ENCODE data around the gene RABL6. TPM values are rescaled to one million over a fixed set of nuclear protein-coding genes. Genes with fewer than 3 reads are reported as not detected.

Gene RABL6
- total and polyA plus RNA-seq, 5 donors from 2014 or later: 9.4 to 63.6 (median 11.4) TPM

DNA sequence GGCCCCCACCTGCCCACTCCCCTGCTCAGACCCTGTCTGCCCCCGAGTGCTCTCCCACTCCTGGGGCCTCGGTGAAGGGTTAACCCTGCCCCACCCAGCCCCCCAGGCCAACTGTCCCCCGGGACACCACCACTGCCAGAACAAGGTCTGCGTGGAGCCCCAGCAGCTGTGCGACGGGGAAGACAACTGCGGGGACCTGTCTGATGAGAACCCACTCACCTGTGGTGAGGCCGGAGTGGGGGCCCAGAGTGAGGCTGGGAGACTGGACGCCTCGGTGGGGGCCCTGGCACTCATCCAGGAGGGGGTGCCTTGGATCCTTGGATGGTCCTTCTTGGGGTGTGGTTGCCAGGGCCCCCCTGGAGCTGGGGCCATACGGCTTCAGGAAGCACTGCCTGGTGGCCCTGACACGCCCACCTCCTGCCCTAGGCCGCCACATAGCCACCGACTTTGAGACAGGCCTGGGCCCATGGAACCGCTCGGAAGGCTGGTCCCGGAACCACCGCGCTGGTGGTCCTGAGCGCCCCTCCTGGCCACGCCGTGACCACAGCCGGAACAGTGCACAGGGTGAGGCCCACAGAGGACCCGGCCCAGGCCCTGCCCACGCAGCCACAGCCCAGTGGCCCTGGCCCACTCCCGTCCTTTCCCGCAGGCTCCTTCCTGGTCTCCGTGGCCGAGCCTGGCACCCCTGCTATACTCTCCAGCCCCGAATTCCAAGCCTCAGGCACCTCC is 46.5 kb downstream of the RABL6 start:
- peaks cover 0 to 5% (median under 1%) of the 10 kb centered on the region in 4 donors for H3K4me1 Mint-ChIP-seq
- H3K9me3 ChIP-seq (ENCODE audit: control insufficient read depth in 2 of 2, low read length in 2 of 2): no peaks in the 10 kb centered on the region
- no peaks in the 10 kb centered on the region for H3K9me3 Mint-ChIP-seq
- ATAC-seq (ENCODE audit: low read depth in 2 of 2): no peak
- no peaks in the 10 kb centered on the region for H3K36me3 ChIP-seq (ENCODE audit: control insufficient read depth, insufficient read depth, low read length)
- H3K4me3 Mint-ChIP-seq: no peak overlapping the region
- H3K27ac ChIP-seq (ENCODE audit: insufficient read depth, low read length, poor library complexity, severe bottlenecking): no peak overlapping the region
- peaks cover 3% of the 10 kb centered on the region for H3K27me3 Mint-ChIP-seq
- no peak overlapping the region for H3K4me3 ChIP-seq (ENCODE audit: low read depth, low read length)
- H3K36me3 Mint-ChIP-seq: no peaks in the 10 kb centered on the region
- no peak for DNase-seq
- no peak overlapping the region for H3K27ac Mint-ChIP-seq
- H3K27me3 ChIP-seq (ENCODE audit: control insufficient read depth, insufficient read depth, low read length): no peaks in the 10 kb centered on the region
- H3K4me1 ChIP-seq (ENCODE audit: control insufficient read depth, insufficient read depth, low read length, poor library complexity, severe bottlenecking): peaks cover 7% of the 10 kb centered on the region

DNA sequence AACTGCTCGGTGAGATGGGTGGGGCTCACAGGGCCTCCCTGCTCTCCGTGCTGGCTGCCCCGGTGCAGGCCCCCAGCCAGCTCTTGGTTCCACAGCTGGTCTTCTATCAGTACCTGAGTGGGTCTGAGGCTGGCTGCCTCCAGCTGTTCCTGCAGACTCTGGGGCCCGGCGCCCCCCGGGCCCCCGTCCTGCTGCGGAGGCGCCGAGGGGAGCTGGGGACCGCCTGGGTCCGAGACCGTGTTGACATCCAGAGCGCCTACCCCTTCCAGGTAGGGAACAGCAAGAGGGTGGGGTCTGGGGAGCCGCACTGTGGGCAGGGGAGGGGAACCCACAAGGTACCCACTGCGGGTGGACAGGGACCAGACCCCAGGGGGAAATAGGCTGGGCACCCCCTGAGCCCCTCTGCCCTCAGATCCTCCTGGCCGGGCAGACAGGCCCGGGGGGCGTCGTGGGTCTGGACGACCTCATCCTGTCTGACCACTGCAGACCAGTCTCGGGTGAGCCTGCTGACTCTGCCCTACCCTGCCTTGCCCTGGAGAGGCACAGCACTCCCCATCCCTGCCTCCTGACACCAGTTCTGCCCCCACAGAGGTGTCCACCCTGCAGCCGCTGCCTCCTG is 47.2 kb downstream of the RABL6 start:
- Mint-ChIP-seq H3K9me3 (no peaks in the 10 kb centered on the region), H3K4me3 (no peak overlapping the region), H3K27me3 (no peaks in the 10 kb centered on the region), H3K27ac (no peak overlapping the region), H3K36me3 (no peaks in the 10 kb centered on the region), H3K4me1 (peaks cover 0 to 2% (median 0%) of the 10 kb centered on the region in 4 donors)
- no peak overlapping the region for H3K27ac ChIP-seq (ENCODE audit: insufficient read depth, low read length, poor library complexity, severe bottlenecking)
- no peaks in the 10 kb centered on the region for H3K27me3 ChIP-seq (ENCODE audit: control insufficient read depth, insufficient read depth, low read length)
- H3K4me1 ChIP-seq (ENCODE audit: control insufficient read depth, insufficient read depth, low read length, poor library complexity, severe bottlenecking): peaks cover 4% of the 10 kb centered on the region
- no peaks in the 10 kb centered on the region for H3K36me3 ChIP-seq (ENCODE audit: control insufficient read depth, insufficient read depth, low read length)
- H3K4me3 ChIP-seq (ENCODE audit: low read depth, low read length): no peak overlapping the region
- ATAC-seq (ENCODE audit: low read depth in 2 of 2): no peak
- no peaks in the 10 kb centered on the region for H3K9me3 ChIP-seq (ENCODE audit: control insufficient read depth in 2 of 2, low read length in 2 of 2)
- no peak for DNase-seq

DNA sequence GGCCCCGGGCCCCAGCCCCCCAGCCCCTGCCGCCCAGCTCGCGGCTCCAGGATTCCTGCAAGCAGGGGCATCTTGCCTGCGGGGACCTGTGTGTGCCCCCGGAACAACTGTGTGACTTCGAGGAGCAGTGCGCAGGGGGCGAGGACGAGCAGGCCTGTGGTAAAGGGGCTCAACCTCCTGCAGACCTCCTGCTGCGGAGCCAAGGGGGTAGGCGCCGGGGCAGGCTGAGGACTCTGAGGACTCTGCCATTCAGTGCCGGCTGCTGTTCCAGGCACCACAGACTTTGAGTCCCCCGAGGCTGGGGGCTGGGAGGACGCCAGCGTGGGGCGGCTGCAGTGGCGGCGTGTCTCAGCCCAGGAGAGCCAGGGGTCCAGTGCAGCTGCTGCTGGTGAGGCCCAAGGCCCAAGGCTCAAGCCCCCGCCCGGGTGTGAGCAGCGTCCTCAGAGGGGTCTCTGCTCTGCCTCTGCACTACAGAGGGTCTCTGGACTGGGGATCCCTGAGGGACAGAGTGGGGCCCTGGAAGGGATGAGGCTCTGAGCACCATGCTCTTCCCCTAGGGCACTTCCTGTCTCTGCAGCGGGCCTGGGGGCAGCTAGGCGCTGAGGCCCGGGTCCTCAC is 47.8 kb downstream of the RABL6 start:
- Histone ChIP-seq H3K27me3 (ENCODE audit: control insufficient read depth, insufficient read depth, low read length) (no peaks in the 10 kb centered on the region), H3K4me3 (ENCODE audit: low read depth, low read length) (no peak overlapping the region), H3K36me3 (ENCODE audit: control insufficient read depth, insufficient read depth, low read length) (no peaks in the 10 kb centered on the region), H3K9me3 (ENCODE audit: control insufficient read depth in 2 of 2, low read length in 2 of 2) (no peaks in the 10 kb centered on the region), H3K4me1 (ENCODE audit: control insufficient read depth, insufficient read depth, low read length, poor library complexity, severe bottlenecking) (no peaks in the 10 kb centered on the region), H3K27ac (ENCODE audit: insufficient read depth, low read length, poor library complexity, severe bottlenecking) (no peak overlapping the region)
- ATAC-seq (ENCODE audit: low read depth in 2 of 2): no peak
- peak overlapping the region in 1 of 4 donors; percentile 32 for H3K4me3 Mint-ChIP-seq
- peak overlapping the region in 1 of 3 donors; percentile 14 for H3K27ac Mint-ChIP-seq
- no peaks in the 10 kb centered on the region for H3K27me3 Mint-ChIP-seq
- H3K9me3 Mint-ChIP-seq: no peaks in the 10 kb centered on the region
- H3K36me3 Mint-ChIP-seq: no peaks in the 10 kb centered on the region
- DNase-seq: no peak
- peaks cover 0 to 2% (median 0%) of the 10 kb centered on the region in 4 donors for H3K4me1 Mint-ChIP-seq

DNA sequence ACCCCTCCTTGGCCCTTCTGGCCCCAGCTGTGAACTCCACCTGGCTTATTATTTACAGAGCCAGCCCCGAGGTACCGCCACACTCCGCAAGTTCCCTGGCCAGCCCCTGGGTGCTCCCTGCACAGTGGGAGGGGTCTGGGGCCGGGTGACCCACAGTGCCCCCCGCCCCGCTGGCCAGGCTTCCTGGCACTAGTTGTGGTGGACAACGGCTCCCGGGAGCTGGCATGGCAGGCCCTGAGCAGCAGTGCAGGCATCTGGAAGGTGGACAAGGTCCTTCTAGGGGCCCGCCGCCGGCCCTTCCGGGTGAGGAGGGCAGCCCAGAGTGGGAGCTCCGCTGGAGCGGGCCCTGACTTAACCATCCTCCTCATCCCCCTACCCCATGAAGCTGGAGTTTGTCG is 48.3 kb downstream of the RABL6 start:
- Histone ChIP-seq H3K27ac (ENCODE audit: insufficient read depth, low read length, poor library complexity, severe bottlenecking) (no peak overlapping the region), H3K4me3 (ENCODE audit: low read depth, low read length) (no peak overlapping the region), H3K9me3 (ENCODE audit: control insufficient read depth in 2 of 2, low read length in 2 of 2) (no peaks in the 10 kb centered on the region), H3K4me1 (ENCODE audit: control insufficient read depth, insufficient read depth, low read length, poor library complexity, severe bottlenecking) (no peaks in the 10 kb centered on the region), H3K27me3 (ENCODE audit: control insufficient read depth, insufficient read depth, low read length) (no peaks in the 10 kb centered on the region), H3K36me3 (ENCODE audit: control insufficient read depth, insufficient read depth, low read length) (peaks cover under 1% of the 10 kb centered on the region)
- Mint-ChIP-seq H3K36me3 (no peaks in the 10 kb centered on the region), H3K27me3 (no peaks in the 10 kb centered on the region), H3K9me3 (no peaks in the 10 kb centered on the region), H3K4me3 (peak overlapping the region in 1 of 4 donors; percentile 32), H3K27ac (peak overlapping the region in 1 of 3 donors; percentile 14), H3K4me1 (peaks cover 0 to 2% (median 0%) of the 10 kb centered on the region in 4 donors)
- DNase-seq: no peak
- ATAC-seq (ENCODE audit: low read depth in 2 of 2): no peak

DNA sequence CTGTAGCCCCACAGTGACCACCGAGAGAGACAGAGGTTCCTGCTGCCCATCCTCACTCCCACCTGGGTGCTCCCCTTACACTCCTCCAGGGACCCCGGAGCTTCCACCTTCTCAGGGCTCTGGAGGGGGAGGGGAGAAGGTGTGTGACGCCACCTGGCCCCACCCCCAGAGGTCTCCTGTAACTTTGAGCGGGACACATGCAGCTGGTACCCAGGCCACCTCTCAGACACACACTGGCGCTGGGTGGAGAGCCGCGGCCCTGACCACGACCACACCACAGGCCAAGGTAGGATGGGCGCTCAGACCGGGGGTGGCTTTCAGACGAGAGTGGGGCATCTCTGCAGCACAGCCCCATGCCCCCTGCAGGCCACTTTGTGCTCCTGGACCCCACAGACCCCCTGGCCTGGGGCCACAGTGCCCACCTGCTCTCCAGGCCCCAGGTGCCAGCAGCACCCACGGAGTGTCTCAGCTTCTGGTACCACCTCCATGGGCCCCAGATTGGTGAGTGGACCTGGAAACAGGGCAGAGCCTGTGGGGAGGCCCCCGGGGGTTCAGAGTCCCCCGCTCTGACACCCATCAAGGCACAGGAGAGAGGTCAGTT is 48.9 kb downstream of the RABL6 start:
- no peaks in the 10 kb centered on the region for H3K27me3 Mint-ChIP-seq
- Histone ChIP-seq H3K4me3 (ENCODE audit: low read depth, low read length) (no peak overlapping the region), H3K27me3 (ENCODE audit: control insufficient read depth, insufficient read depth, low read length) (no peaks in the 10 kb centered on the region), H3K27ac (ENCODE audit: insufficient read depth, low read length, poor library complexity, severe bottlenecking) (no peak overlapping the region), H3K36me3 (ENCODE audit: control insufficient read depth, insufficient read depth, low read length) (peaks cover 4% of the 10 kb centered on the region), H3K4me1 (ENCODE audit: control insufficient read depth, insufficient read depth, low read length, poor library complexity, severe bottlenecking) (no peaks in the 10 kb centered on the region), H3K9me3 (ENCODE audit: control insufficient read depth in 2 of 2, low read length in 2 of 2) (no peaks in the 10 kb centered on the region)
- ATAC-seq (ENCODE audit: low read depth in 2 of 2): no peak
- H3K9me3 Mint-ChIP-seq: no peaks in the 10 kb centered on the region
- no peak overlapping the region for H3K4me3 Mint-ChIP-seq
- no peak for DNase-seq
- H3K27ac Mint-ChIP-seq: no peak overlapping the region
- H3K36me3 Mint-ChIP-seq: no peaks in the 10 kb centered on the region
- peaks cover 0 to 2% (median 0%) of the 10 kb centered on the region in 4 donors for H3K4me1 Mint-ChIP-seq

DNA sequence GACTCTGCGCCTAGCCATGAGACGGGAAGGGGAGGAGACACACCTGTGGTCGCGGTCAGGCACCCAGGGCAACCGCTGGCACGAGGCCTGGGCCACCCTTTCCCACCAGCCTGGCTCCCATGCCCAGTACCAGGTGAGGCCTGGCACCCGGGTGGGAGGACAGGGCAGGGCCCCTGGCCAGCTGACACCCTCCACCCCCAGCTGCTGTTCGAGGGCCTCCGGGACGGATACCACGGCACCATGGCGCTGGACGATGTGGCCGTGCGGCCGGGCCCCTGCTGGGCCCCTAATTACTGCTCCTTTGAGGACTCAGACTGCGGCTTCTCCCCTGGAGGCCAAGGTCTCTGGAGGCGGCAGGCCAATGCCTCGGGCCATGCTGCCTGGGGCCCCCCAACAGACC is 49.4 kb downstream of the RABL6 start:
- Histone ChIP-seq H3K36me3 (ENCODE audit: control insufficient read depth, insufficient read depth, low read length) (peaks cover 9% of the 10 kb centered on the region), H3K4me3 (ENCODE audit: low read depth, low read length) (no peak overlapping the region), H3K27me3 (ENCODE audit: control insufficient read depth, insufficient read depth, low read length) (no peaks in the 10 kb centered on the region), H3K27ac (ENCODE audit: insufficient read depth, low read length, poor library complexity, severe bottlenecking) (no peak overlapping the region), H3K9me3 (ENCODE audit: control insufficient read depth in 2 of 2, low read length in 2 of 2) (no peaks in the 10 kb centered on the region), H3K4me1 (ENCODE audit: control insufficient read depth, insufficient read depth, low read length, poor library complexity, severe bottlenecking) (no peaks in the 10 kb centered on the region)
- Mint-ChIP-seq H3K27ac (no peak overlapping the region), H3K4me1 (peaks cover 0 to 2% (median 0%) of the 10 kb centered on the region in 4 donors), H3K4me3 (no peak overlapping the region), H3K27me3 (no peaks in the 10 kb centered on the region), H3K9me3 (peaks cover 0 to 1% (median 0%) of the 10 kb centered on the region in 7 donors), H3K36me3 (peaks cover 3% of the 10 kb centered on the region)
- DNase-seq (no peak), ATAC-seq (ENCODE audit: low read depth in 2 of 2) (no peak)

DNA sequence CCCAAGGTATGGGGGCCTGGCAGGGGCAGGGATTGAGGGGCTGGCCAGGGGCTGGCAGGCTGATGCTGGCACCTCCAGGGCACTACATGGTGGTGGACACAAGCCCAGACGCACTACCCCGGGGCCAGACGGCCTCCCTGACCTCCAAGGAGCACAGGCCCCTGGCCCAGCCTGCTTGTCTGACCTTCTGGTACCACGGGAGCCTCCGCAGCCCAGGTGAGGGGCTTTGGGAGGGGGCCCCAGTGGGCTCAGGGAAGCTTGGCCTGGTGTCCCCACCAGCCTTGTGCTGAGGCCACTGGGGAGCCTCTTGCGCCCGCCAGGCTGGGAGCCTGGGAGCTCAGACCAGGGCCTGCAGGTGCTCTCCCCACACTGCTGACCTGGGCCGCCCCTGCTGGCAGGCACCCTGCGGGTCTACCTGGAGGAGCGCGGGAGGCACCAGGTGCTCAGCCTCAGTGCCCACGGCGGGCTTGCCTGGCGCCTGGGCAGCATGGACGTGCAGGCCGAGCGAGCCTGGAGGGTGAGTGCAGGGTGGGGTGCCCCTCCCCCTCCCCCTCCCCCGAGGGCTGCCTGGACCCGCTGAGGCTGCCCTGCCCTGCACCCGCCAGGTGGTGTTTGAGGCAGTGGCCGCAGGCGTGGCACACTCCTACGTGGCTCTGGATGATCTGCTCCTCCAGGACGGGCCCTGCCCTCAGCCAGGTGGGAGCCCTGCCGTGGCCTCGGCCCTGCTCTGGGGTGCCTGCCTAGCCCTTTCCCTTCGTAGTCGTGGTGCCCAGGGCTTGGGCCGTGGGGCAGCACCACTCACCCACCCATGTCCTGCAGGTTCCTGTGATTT is 50.0 kb downstream of the RABL6 start:
- H3K9me3 ChIP-seq (ENCODE audit: control insufficient read depth in 2 of 2, low read length in 2 of 2): no peaks in the 10 kb centered on the region
- no peak overlapping the region for H3K4me3 ChIP-seq (ENCODE audit: low read depth, low read length)
- H3K4me1 ChIP-seq (ENCODE audit: control insufficient read depth, insufficient read depth, low read length, poor library complexity, severe bottlenecking): no peaks in the 10 kb centered on the region
- no peak overlapping the region for H3K27ac Mint-ChIP-seq
- no peaks in the 10 kb centered on the region for H3K27me3 ChIP-seq (ENCODE audit: control insufficient read depth, insufficient read depth, low read length)
- H3K4me1 Mint-ChIP-seq: peaks cover 0 to 2% (median 0%) of the 10 kb centered on the region in 4 donors
- no peaks in the 10 kb centered on the region for H3K27me3 Mint-ChIP-seq
- H3K36me3 Mint-ChIP-seq: peaks cover 3% of the 10 kb centered on the region
- H3K27ac ChIP-seq (ENCODE audit: insufficient read depth, low read length, poor library complexity, severe bottlenecking): no peak overlapping the region
- ATAC-seq (ENCODE audit: low read depth in 2 of 2) (no peak), DNase-seq (no peak)
- H3K9me3 Mint-ChIP-seq: peaks cover 0 to 1% (median 0%) of the 10 kb centered on the region in 7 donors
- H3K36me3 ChIP-seq (ENCODE audit: control insufficient read depth, insufficient read depth, low read length): peaks cover 16% of the 10 kb centered on the region
- H3K4me3 Mint-ChIP-seq: no peak overlapping the region

All from CD4-positive, CD25-positive, alpha-beta regulatory T cell (primary cell).